ENCODE results near the gene COL9A1. TPM values are rescaled to one million over a fixed set of nuclear protein-coding genes. Genes with fewer than 3 reads are reported as not detected.

Gene COL9A1
- total RNA-seq, 1 donor, result not detected

- DNase-seq (ENCODE audit: low read depth), result no peak
- no peak overlapping the region for H3K4me3 ChIP-seq (ENCODE audit: low read depth, low read length)
- no peak for TF ChIP-seq CTCF (IDR thresholded peaks at IDR 0.05; ENCODE audit: insufficient read depth, low read depth, low read length)
Observed at GRCh38 chr6:70183538-70183937, 119.3 kb downstream of the COL9A1 start.

DNA sequence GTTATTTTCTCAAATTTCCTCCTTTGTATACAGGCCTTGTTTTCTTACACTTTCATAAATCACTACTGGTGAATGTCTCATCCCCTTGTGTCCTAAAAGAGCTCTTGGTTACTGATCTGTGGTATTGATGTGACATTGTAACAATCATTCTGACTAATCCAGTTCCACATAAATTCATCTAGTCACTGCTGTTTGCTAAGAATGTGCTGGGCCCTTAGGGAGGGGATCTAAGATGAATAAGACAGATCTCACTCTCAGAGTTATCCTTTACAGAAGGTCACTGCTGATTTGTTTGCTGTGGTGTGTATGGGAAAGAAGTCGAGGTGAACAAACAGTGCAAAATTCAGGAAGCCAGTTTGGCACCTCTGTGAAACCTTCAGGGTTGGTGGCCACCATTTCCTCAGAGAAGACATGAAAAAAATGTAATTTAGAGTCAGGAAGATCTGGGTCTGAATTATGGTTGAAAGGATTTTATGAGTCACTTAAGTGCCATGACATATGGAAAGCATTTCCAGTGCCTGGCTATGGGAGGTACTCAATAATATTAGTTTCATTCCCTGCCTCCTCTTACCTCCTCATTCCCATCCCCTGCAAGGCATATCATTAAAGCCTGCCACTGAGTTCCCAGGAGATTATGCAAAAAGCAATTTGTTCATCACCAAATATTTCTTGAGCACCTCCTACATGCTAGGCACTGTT, 121.8 kb downstream of the COL9A1 start:
- no peak for TF ChIP-seq CTCF (IDR thresholded peaks at IDR 0.05; ENCODE audit: insufficient read depth, low read depth, low read length)
- no peak for DNase-seq (ENCODE audit: low read depth)

DNA sequence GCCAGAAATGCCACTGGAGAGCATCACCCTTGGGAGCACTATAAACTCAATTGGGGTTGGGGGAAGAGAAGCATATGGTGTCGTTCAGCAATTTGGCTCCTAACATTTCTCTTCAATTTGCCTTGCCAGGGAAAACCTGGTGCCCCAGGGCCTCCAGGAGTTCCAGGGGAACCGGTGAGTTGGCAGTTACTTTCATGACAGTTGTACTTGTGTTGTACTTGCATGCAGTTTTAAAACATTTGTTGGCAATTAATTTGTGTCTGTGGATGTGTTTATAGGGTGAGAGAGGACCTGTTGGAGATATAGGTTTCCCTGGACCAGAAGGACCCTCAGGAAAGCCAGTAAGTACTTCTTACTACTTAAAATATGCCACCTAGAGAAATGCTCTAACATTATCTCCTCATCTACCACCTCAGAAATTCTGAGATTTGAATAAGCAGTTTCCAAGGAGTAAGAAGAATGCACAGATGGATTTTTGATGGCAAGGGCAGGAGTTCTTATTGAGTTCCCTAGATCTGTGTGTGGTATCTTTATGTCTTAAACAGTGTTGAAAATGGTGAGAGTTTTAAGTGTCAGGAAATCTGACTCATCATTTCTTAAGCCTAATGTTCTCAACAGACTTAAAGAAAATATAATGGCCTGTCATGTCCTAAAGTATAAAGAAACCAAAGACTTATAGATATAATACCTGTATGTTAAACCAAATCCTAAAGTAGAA, 122.5 kb downstream of the COL9A1 start:
- no peak for TF ChIP-seq CTCF (IDR thresholded peaks at IDR 0.05; ENCODE audit: insufficient read depth, low read depth, low read length)
- DNase-seq (ENCODE audit: low read depth), result no peak
- no peak overlapping the region for H3K4me3 ChIP-seq (ENCODE audit: low read depth, low read length)

More for the DNA sequence above, 121.8 kb downstream of the COL9A1 start:
- H3K4me3 ChIP-seq (ENCODE audit: low read depth, low read length), result no peak overlapping the region

- no peak for DNase-seq (ENCODE audit: low read depth)
- no peak for TF ChIP-seq CTCF (IDR thresholded peaks at IDR 0.05; ENCODE audit: insufficient read depth, low read depth, low read length)
- H3K4me3 ChIP-seq (ENCODE audit: low read depth, low read length), result no peak overlapping the region
Observed at GRCh38 chr6:70176842-70177550, 125.9 kb downstream of the COL9A1 start.

- no peak overlapping the region for H3K4me3 ChIP-seq (ENCODE audit: low read depth, low read length)
- TF ChIP-seq CTCF (IDR thresholded peaks at IDR 0.05; ENCODE audit: insufficient read depth, low read depth, low read length), result no peak
- no peak for DNase-seq (ENCODE audit: low read depth)
Observed at GRCh38 chr6:70175770-70176169, 127.1 kb downstream of the COL9A1 start.

- no peak overlapping the region for H3K4me3 ChIP-seq (ENCODE audit: low read depth, low read length)
- no peak for DNase-seq (ENCODE audit: low read depth)
- no peak for TF ChIP-seq CTCF (IDR thresholded peaks at IDR 0.05; ENCODE audit: insufficient read depth, low read depth, low read length)
Observed at GRCh38 chr6:70172252-70172651, 130.6 kb downstream of the COL9A1 start.

Data from fibroblast of villous mesenchyme (primary cell).